Endothelial cell of umbilical vein (primary cell): ENCODE measurements around the gene GRIK3.

ENCODE experiments used
- EZH2 ChIP-seq: IDR thresholded peaks from 2 replicates; pipeline ENCODE4 v1.6.1; 2012; ENCODE audit warnings: borderline replicate concordance, low read depth, mild to moderate bottlenecking, moderate library complexity, low read length, inconsistent platforms; ENCODE audit not compliant: severe bottlenecking
- GATA2 ChIP-seq: IDR thresholded peaks from 2 replicates; pipeline ENCODE4 v1.7.0; 2011; ENCODE audit warnings: low read depth, mild to moderate bottlenecking, moderate library complexity, mixed read lengths, low read length; ENCODE audit not compliant: insufficient read length, insufficient read depth
- POLR2A ChIP-seq: IDR thresholded peaks from 2 replicates; pipeline ENCODE4 v1.6.1; 2012; ENCODE audit warnings: low read depth, mild to moderate bottlenecking, control low read depth, low read length
- TF ChIP-seq, protein P1 (sequence below), 2 donors: IDR thresholded peaks; 1 replicate in 1 of 2; 2 replicates in 1 of 2; pipeline ENCODE4 v1.5.1; 2011; ENCODE audit warnings: low read length in 2 of 2, mild to moderate bottlenecking in 2 of 2, moderate library complexity in 2 of 2, control low read depth in 1 of 2, inconsistent platforms in 1 of 2, low read depth in 1 of 2; ENCODE audit not compliant: insufficient read depth in 1 of 2; ENCODE audit errors: extremely low read depth in 1 of 2

- TF ChIP-seq, protein P1, sequence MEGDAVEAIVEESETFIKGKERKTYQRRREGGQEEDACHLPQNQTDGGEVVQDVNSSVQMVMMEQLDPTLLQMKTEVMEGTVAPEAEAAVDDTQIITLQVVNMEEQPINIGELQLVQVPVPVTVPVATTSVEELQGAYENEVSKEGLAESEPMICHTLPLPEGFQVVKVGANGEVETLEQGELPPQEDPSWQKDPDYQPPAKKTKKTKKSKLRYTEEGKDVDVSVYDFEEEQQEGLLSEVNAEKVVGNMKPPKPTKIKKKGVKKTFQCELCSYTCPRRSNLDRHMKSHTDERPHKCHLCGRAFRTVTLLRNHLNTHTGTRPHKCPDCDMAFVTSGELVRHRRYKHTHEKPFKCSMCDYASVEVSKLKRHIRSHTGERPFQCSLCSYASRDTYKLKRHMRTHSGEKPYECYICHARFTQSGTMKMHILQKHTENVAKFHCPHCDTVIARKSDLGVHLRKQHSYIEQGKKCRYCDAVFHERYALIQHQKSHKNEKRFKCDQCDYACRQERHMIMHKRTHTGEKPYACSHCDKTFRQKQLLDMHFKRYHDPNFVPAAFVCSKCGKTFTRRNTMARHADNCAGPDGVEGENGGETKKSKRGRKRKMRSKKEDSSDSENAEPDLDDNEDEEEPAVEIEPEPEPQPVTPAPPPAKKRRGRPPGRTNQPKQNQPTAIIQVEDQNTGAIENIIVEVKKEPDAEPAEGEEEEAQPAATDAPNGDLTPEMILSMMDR (IDR thresholded peaks at IDR 0.05; ENCODE audit: extremely low read depth in 1 of 2, insufficient read depth in 1 of 2, low read depth in 1 of 2, low read length in 2 of 2) = no peak
- TF ChIP-seq POLR2A (no peak), EZH2 (no peak), GATA2 (no peak)
Measured at GRCh38 chr1:36988321-36988720, 46.0 kb downstream of the GRIK3 start.
